IgD-negative memory B cell (primary cell): ENCODE data around the gene SDF4. TPM values are rescaled to one million over a fixed set of nuclear protein-coding genes. Genes with fewer than 3 reads are reported as not detected.
"Not testable (repeated sequence)": the region's sequence is repeated elsewhere in the genome, so short reads cannot be mapped to it uniquely, and the experiment has no call there.

Experiments
- H3K27ac Mint-ChIP-seq, 3 donors: one replicate each; pipeline ENCODE4 v1.8.0; 2020 to 2022; ENCODE audit warnings: mild to moderate bottlenecking in 3 of 3, mixed read lengths in 3 of 3, moderate library complexity in 1 of 3
- H3K27me3 Mint-ChIP-seq: one replicate; pipeline ENCODE4 v1.8.0; 2021; ENCODE audit warnings: mixed read lengths
- H3K36me3 Mint-ChIP-seq: one replicate; pipeline ENCODE4 v1.8.0; 2020; ENCODE audit warnings: mild to moderate bottlenecking, mixed read lengths
- H3K4me1 Mint-ChIP-seq, 3 donors: one replicate each; pipeline ENCODE4 v1.8.0; 2020 to 2022; ENCODE audit warnings: mixed read lengths in 3 of 3, mild to moderate bottlenecking in 1 of 3
- H3K4me3 Mint-ChIP-seq, 4 donors: one replicate each; pipeline ENCODE4 v1.8.0; 2020 to 2022; ENCODE audit warnings: mild to moderate bottlenecking in 4 of 4, mixed read lengths in 4 of 4, moderate library complexity in 3 of 4
- H3K9me3 Mint-ChIP-seq, 3 donors: one replicate each; pipeline ENCODE4 v1.8.0; 2020 to 2021; ENCODE audit warnings: mixed read lengths in 3 of 3, mild to moderate bottlenecking in 1 of 3
- polyA plus RNA-seq: library from polyadenylated mRNA; unstranded; fragments of 300-500 nt; fragmentation: Illumina TruSeq; gene quantifications from one replicate; pipeline ENCODE4 v1.2.3, GENCODE V29; 2021

SDF4 gene
- polyA plus RNA-seq, 1 donor from 2014 or later, result 121 TPM

GRCh38 chr1:1198423-1199140 is 33.2 kb downstream of the SDF4 start:
- Mint-ChIP-seq H3K4me1 (peaks cover 0 to 1% (median 0%) of the 10 kb centered on the region in 3 donors), H3K27me3 (no peaks in the 10 kb centered on the region), H3K4me3 (no peak overlapping the region), H3K9me3 (peaks cover 2 to 9% (median 4%) of the 10 kb centered on the region in 3 donors), H3K36me3 (peaks cover 1% of the 10 kb centered on the region), H3K27ac (no peak overlapping the region)

GRCh38 chr1:1197551-1198422 is 34.0 kb downstream of the SDF4 start:
- no peaks in the 10 kb centered on the region for H3K27me3 Mint-ChIP-seq
- peaks cover 1% of the 10 kb centered on the region for H3K36me3 Mint-ChIP-seq
- peaks cover 0 to 1% (median 0%) of the 10 kb centered on the region in 3 donors for H3K4me1 Mint-ChIP-seq
- peaks cover 2 to 9% (median 4%) of the 10 kb centered on the region in 3 donors for H3K9me3 Mint-ChIP-seq
- H3K27ac Mint-ChIP-seq, result no peak overlapping the region
- H3K4me3 Mint-ChIP-seq, result no peak overlapping the region

- Mint-ChIP-seq H3K4me3 (no peak overlapping the region), H3K4me1 (peaks cover 0 to 1% (median 0%) of the 10 kb centered on the region in 3 donors), H3K9me3 (peaks cover 2 to 9% (median 4%) of the 10 kb centered on the region in 3 donors), H3K27ac (no peak overlapping the region), H3K27me3 (no peaks in the 10 kb centered on the region), H3K36me3 (peaks cover 1% of the 10 kb centered on the region)
These were observed 34.7 kb downstream of the SDF4 start for GRCh38 chr1:1197188-1197500.

GRCh38 chr1:1196431-1197187 is 35.2 kb downstream of the SDF4 start:
- H3K4me1 Mint-ChIP-seq, result peaks cover 0 to 1% (median 0%) of the 10 kb centered on the region in 3 donors
- no peak overlapping the region for H3K27ac Mint-ChIP-seq
- peaks cover 2 to 9% (median 8%) of the 10 kb centered on the region in 3 donors for H3K9me3 Mint-ChIP-seq
- peak overlapping the region in 1 of 4 donors; percentile 41 for H3K4me3 Mint-ChIP-seq
- no peaks in the 10 kb centered on the region for H3K27me3 Mint-ChIP-seq
- peaks cover 1% of the 10 kb centered on the region for H3K36me3 Mint-ChIP-seq

- H3K27me3 Mint-ChIP-seq, H3K36me3 Mint-ChIP-seq, H3K4me1 Mint-ChIP-seq, H3K9me3 Mint-ChIP-seq, H3K27ac Mint-ChIP-seq: not testable (repeated sequence)
- peak overlapping the region in 1 of 4 donors; percentile 22 for H3K4me3 Mint-ChIP-seq
These were observed 36.1 kb downstream of the SDF4 start for GRCh38 chr1:1195726-1196125.

GRCh38 chr1:1194723-1195122 is 37.1 kb downstream of the SDF4 start:
- H3K4me3 Mint-ChIP-seq, result no peak overlapping the region
- peaks cover 1% of the 10 kb centered on the region for H3K36me3 Mint-ChIP-seq
- peaks cover 1% of the 10 kb centered on the region for H3K27me3 Mint-ChIP-seq
- peak overlapping the region in 1 of 3 donors; percentile 32 for H3K27ac Mint-ChIP-seq
- H3K4me1 Mint-ChIP-seq, result no peaks in the 10 kb centered on the region
- peaks cover 2 to 9% (median 8%) of the 10 kb centered on the region in 3 donors for H3K9me3 Mint-ChIP-seq

GRCh38 chr1:1191734-1192133 is 40.1 kb downstream of the SDF4 start:
- no peak overlapping the region for H3K27ac Mint-ChIP-seq
- H3K4me3 Mint-ChIP-seq, result no peak overlapping the region
- H3K36me3 Mint-ChIP-seq, result peaks cover 1% of the 10 kb centered on the region
- H3K9me3 Mint-ChIP-seq, result peaks cover 5 to 9% (median 8%) of the 10 kb centered on the region in 3 donors
- peaks cover 0 to 8% (median 0%) of the 10 kb centered on the region in 3 donors for H3K4me1 Mint-ChIP-seq
- peaks cover 1% of the 10 kb centered on the region for H3K27me3 Mint-ChIP-seq

- Mint-ChIP-seq H3K27ac (no peak overlapping the region), H3K27me3 (peaks cover 1% of the 10 kb centered on the region), H3K4me3 (no peak overlapping the region), H3K9me3 (peaks cover under 1 to 4% (median 3%) of the 10 kb centered on the region in 3 donors), H3K4me1 (peaks cover 0 to 8% (median 2%) of the 10 kb centered on the region in 3 donors), H3K36me3 (no peaks in the 10 kb centered on the region)
These were observed 42.7 kb downstream of the SDF4 start for GRCh38 chr1:1189111-1189510.

GRCh38 chr1:1187938-1188337 is 43.9 kb downstream of the SDF4 start:
- Mint-ChIP-seq H3K4me3 (no peak overlapping the region), H3K36me3 (no peaks in the 10 kb centered on the region), H3K27ac (no peak overlapping the region), H3K27me3 (peaks cover 3% of the 10 kb centered on the region), H3K9me3 (peaks cover 0 to 4% (median 3%) of the 10 kb centered on the region in 3 donors), H3K4me1 (peaks cover 0 to 8% (median 2%) of the 10 kb centered on the region in 3 donors)

GRCh38 chr1:1185101-1185765 is 46.6 kb downstream of the SDF4 start:
- Mint-ChIP-seq H3K4me3 (no peak overlapping the region), H3K27ac (no peak overlapping the region), H3K4me1 (peaks cover 0 to 8% (median 2%) of the 10 kb centered on the region in 3 donors), H3K36me3 (no peaks in the 10 kb centered on the region), H3K27me3 (peaks cover 9% of the 10 kb centered on the region), H3K9me3 (peaks cover 0 to 3% (median 0%) of the 10 kb centered on the region in 3 donors)

- Mint-ChIP-seq H3K36me3 (no peaks in the 10 kb centered on the region), H3K27me3 (peaks cover 9% of the 10 kb centered on the region), H3K4me1 (peaks cover 0 to 2% (median 2%) of the 10 kb centered on the region in 3 donors), H3K27ac (peak overlapping the region in 1 of 3 donors; percentile 50), H3K4me3 (peak overlapping the region in 1 of 4 donors; percentile 45), H3K9me3 (peaks cover 0 to 3% (median 0%) of the 10 kb centered on the region in 3 donors)
These were observed 47.7 kb downstream of the SDF4 start for GRCh38 chr1:1183833-1184775.

- Mint-ChIP-seq H3K4me1 (peaks cover 0 to 2% (median 0%) of the 10 kb centered on the region in 3 donors), H3K36me3 (no peaks in the 10 kb centered on the region), H3K27ac (no peak overlapping the region), H3K9me3 (peaks cover 0 to 3% (median 0%) of the 10 kb centered on the region in 3 donors), H3K4me3 (peak overlapping the region in 1 of 4 donors; percentile 47), H3K27me3 (peaks cover 11% of the 10 kb centered on the region)
These were observed 48.5 kb downstream of the SDF4 start for GRCh38 chr1:1183221-1183747.

- Mint-ChIP-seq H3K9me3 (no peaks in the 10 kb centered on the region), H3K27ac (no peak overlapping the region), H3K27me3 (peaks cover 11% of the 10 kb centered on the region), H3K36me3 (no peaks in the 10 kb centered on the region), H3K4me1 (peaks cover 0 to 2% (median 0%) of the 10 kb centered on the region in 3 donors), H3K4me3 (peak overlapping the region in 1 of 4 donors; percentile 9)
These were observed 49.1 kb downstream of the SDF4 start for GRCh38 chr1:1182491-1183220.
